RPMI7951 (cell line): Measurements from ENCODE around the gene SIX5. TPM values are rescaled to one million over a fixed set of nuclear protein-coding genes. Genes with fewer than 3 reads are reported as not detected.
"Not testable (repeated sequence)": the region's sequence is repeated elsewhere in the genome, so short reads cannot be mapped to it uniquely, and the experiment has no call there.

Experiments used
- DNase-seq: peaks from one replicate; pipeline ENCODE4 v3.0.0-alpha.2; 2012; ENCODE audit warnings: low read depth
- total RNA-seq: library from RNA; depleted of rRNA; stranded (reverse); fragments of >200 nt; shearing (Covaris generic); gene quantifications from 2 replicates; pipeline ENCODE4 v1.2.3, GENCODE V29; 2014; rRNA removed

The SIX5 gene
- 5.6 and 6.4 TPM in 2 replicates for total RNA-seq

DNA sequence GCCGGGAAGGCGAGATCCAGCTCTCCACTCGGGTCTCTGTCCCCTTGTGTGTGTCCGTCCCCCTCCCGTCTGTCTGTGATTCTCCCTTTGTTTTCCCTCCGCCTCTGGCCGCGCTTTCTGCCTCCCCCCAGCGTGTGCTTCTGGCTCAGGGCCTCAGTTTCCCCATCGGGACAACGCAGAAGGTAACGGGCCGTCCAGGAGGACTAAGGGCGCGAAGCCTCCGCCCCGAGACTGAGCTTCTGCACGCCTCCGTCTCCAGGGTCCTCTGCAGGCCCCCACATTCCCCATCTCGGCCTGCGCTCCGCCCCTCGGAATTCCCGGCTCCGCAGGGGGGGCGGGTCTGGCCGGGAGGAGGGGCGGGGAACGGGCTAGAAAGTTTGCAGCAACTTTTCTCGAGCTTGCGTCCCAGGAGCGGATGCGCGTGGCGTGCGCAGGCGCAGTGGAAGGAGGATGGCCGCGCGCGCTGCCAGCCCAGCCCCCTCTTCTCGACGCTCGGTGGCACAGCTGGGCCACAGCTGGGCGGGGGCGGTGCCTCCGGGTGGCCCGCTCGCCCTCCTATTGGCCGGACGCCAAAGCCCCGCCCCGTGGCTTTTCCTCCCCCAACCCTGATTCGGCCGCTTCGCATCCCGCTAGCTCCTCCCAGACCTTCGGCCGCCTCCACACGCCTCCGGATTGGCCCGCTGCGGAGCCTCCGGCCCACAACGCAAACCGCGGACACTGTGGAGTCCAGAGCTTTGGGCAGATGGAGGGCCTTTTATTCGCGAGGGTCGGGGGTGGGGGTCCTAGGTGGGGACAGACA is at the start of gene SIX5:
TSS of gene SIX5 (minus strand) at position 269 of the 799 bp plus-strand sequence. CDS start 408 bp downstream, outside the sequence.
- DNase-seq = peak; percentile 97

DNA sequence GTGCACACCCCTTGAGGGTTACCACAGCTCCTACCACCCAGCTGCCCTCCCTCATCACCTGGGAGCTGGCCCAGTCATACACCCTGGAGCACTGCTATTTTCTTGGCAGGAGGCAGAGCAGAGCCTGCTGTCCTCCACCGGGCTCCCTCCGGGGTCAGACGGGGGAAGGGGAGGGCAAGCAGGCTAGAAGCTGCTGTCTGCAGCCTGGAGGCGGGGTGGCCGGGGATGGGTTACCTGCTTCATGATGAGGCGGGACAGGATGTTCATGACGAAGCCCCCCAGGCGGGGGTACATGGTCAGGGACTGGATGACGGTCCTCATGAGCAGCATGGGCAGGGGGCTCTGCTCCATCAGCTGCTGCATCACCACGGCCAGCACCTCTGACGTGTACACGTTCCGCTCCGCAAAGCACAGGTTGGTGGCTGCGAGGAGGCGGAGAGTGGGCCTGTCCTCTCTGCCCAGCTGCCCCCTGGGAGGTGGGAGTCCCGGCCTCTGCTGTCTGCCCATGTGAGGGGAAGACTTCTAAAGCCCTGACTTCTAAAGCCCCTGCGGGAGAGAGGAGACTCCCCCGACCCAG is 48.8 kb upstream of the SIX5 start:
- DNase-seq = peak; percentile 48

DNA sequence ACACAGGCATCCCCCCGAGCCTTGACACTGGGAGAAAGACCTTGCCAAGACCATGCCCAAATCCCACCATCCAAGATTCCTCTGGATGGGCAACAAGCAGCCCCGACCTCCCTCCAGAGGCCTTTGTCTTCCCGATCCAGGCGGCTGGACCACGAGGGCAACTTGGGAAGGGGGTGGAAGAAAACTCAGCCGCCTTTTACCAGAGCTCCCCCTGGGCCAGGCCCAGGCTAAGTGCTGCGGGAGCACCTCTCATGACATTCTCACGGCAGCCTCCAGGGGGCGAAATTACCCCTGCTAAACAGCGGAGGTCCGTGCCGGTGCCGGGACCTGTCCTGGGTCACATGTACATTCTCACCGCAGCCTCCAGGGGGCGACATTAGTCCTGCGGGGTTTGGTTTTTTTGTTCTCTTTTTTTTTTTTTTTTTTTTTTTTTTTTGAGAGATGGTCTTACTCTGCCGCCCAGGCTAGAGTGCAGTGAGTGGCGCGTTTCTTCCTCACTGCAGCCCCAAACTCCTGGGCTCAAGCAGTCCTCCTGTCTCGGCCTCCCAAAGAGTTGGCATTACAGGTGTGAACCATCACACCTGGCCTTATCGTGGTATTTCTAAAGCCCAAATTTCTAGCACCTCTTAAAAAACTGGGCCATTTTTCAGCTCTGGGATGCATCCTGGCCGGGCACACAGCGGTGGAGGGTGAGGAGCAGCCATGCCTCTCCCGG is 48.1 kb upstream of the SIX5 start:
- DNase-seq = peak; percentile 84

DNA sequence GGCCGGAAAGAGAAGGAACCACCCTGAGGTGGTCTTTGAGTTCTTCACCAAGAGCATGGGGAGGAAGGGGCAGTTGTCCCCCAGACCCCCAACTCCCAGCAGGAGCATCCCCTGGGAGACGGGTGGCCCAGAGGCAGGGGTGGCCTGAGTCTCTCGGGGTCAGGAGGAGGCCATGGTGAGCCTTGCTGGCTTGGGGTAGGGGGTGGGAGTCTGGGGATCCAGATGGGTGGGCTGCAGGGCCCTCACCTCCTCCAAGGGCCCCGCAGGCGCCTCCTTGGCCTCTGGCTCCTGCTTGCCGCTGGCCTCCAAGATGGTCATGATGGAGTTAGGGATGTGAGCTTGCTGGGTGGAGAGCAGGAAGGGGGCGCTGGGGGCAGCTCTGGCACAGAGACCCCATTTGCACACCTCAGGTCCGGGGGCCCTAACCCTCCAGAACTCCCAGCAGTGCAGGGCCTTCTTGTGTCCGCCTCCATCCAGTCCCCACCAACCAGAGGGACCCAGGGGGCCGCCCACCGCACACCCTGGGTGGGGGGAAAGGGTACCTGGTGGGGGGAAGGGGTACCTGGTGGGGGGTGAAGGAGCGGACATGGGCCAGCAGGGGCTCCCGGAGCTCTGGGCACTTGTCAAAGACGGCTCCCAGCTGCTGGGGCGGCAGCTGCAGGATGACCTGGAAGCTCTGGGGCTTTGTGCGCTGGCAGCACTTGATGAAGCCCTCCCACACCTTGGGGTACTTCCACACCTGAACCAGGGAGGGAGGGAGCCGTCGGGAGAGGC is 47.4 kb upstream of the SIX5 start:
- DNase-seq = no peak

DNA sequence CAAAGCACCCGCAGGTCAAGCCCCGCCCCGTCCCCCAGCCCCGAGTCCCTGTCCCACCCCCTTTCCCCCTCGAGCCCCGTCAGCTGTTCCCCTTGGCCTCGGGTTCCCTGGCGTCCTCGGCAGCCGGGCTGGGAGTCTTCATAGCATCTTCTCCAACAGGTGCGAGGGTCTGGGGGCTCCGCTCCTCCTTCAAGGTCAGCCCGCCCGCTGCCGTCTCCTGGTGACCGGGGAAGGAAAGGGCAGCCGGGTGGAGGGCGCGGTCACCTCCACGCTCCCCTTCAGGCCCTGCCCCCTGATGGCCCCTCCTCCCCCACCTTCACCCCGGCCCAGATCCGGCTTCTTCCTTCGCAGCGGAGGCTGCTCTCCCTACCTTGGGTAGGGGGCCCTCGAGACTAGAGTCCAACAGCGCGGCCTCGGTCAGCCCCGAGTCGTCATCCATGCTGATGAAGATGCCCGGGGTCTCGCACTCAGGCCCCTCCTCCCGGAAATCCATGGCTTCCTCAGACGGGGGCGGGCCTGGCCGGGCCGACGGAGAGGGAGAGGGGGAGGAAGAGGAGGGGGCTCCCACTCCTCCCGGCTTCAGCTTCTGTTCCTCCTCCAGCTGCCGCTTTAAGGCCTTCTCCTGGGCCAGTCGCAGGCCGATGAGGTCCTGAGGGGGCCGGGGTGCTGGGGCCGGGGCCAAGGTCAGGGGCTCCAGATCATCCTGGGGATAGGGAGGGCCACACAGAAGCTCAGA is 46.6 kb upstream of the SIX5 start:
- DNase-seq = no peak

DNA sequence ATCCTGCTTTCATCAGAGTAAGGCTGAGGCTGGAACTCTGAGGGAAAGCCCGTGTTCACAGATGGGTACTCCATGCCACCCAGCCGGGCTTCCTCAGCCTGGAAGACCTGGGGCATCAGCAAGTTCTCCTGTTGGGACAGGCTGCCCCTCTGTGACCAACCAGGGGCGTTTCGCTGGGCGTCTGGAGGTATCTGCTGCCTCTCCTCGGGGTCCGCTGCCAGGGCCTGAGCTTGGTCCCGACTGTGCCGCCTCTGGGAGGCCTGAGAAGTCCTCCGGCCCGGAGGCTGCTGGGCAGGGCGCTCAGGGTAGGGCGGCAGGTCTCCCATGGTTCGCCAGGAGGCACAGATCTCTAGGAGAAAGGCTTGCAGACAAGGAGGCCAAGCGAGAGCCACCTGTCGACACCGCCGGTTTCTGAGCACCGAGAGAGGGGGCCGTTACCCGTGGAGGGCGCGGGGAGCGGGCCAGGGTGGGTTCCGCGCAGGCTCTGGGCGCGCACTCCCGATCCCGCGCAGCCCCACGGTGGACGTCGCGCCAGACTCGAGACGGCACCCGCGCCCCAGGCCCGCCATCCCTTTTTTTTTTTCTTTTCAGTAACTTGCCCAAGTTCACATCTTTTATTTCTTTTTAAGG is 45.9 kb upstream of the SIX5 start, which contains the start of gene RSPH6A:
TSS of gene RSPH6A (minus strand) at position 458 of the 630 bp plus-strand sequence. CDS start at position 326, 132 bp downstream.
- no peak for DNase-seq

DNA sequence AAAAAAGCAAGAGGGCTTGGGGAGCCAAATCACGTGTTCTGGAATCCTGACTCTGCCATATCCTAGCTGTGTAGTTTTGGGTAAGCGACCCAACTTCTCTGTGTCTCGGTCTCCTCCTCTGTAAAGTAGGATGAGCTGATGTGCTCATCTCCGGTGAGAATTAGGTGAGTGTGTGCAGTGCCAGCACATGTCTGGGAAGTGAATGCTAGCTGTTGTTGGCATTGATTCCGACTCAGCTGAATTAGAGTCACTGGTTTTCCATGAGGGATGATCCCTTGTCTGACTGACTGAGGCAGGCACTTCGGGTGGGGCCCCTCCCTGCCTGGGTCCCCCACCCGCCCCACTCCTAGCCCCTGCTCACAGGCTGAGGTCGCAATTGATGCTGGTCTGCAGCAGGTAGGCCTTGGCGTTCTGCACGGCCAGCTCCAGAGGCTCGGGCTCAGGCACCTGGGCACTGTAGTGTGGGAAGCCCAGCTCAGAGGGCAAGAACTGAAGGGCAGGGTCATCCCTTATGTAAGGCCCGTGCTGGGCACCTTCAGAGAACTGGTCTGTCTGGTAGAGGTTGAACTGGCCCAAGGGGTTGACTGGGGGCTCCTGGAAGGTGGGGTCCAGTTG is 45.2 kb upstream of the SIX5 start:
- no peak for DNase-seq

DNA sequence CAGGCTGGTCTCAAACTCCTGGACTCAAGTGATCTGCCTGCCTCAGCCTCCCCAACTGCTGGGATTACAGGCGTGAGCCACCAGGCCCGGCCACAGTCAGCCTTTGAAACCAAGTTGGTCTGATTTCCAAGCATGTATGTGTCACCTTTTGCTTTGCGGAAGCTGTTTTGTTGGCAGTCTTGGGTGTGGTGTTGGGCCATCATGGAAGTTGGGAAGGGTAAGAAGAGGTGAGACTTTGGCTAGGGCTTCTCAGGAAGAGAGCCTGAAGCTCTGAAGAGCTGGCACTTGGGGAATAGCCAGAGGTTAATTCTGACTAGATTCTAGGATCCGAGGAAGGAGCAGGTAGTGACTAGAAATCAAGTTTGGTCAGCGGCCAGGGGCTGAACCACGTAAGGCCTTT is 43.2 kb upstream of the SIX5 start:
- DNase-seq = no peak

DNA sequence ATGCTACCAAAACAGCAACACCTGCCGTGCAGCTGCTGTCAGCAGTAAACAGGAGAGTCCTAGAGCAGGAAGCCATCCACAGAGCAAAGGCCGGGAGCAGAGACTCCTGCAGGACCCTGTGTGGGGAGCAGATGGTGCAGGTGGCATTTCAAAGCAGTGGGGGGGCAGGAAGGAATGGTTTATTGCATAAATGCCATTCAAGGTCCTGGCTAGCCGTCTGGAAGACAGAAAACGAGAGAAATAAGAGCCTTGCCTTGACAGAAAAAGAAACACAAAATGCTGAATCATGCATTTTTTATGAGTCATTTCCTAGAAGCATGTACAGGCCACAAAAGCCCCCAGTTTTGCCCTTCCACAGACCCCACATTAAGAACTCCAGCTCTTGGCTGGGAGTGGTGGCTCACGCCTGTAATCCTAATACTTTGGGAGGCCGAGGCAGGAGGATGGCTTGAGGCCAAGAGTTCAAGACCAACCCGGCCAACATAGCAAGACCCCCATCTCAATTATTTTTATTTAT is 40.6 kb upstream of the SIX5 start:
- DNase-seq = peak; percentile 79

DNA sequence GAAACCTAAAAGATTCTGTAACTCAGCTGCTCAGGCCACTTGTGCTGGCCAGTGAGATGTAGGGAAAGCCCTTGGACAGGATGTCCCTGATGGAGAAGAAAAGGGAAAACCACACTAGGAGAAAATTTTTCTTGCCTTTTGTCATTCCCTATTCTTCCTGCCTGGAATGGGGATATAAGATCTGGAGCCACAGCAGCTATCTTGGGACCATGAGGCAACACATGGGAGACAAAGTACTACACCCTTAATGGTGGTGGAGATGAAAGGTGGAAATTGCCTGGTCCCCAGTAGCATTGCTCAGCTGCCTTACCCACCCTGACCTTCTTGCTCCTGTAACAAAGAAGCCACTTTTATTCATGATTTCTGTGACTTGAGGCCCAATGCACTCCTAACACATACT is 36.7 kb upstream of the SIX5 start:
- no peak for DNase-seq

DNA sequence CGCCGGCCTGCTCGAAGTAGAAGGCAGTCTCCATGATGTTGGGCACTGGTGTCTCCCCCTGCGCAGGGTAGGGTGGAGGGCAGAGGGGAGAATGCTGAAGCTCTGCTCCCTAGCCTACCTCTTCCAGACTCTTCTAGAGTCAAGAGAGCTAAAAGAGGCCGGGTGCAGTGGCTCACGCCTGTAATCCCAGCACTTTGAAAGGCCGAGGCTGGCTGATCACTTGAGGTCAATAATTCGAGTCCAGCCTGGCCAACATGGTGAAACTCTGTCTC is 35.8 kb upstream of the SIX5 start:
- DNase-seq = no peak

DNA sequence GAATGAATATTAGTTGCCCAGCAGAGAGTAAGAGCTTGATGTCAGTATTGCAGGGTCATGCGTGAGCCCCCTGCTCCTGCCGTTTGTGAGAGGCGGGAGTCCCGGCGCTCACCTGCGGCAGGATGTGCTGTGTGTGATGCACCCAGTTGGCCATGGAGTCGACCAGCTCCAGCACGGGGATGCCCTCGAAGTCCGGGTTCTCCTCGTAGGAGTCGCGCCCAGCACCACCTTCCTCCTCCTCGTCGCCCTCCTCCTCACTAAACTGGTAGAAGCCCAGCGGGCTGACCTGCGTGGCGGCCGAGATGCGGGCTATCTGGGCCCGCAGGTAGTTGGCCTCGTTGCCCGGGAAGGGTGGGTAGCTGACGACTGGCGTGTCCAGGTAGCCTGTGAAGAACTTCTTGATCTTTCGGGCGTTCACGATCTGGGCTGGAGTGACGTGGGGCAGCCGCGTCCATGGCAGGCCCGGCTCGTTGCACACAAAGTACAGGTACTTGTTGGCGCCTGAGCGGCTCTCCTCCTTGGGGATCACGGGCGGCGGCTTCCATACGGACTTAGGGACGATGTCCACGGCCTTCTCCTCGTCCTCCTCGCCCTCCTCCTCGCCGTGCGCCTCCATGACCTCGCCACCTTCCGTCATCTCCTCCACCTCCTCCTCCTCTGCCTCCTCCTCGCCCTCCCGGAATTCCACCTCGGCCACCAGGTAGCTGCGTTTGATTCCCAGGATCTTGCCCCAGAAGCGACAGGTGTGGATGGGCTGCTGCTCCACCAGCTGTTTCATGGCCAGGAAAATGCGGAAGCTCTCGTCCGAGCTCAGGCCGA is 35.3 kb upstream of the SIX5 start:
- no peak for DNase-seq

DNA sequence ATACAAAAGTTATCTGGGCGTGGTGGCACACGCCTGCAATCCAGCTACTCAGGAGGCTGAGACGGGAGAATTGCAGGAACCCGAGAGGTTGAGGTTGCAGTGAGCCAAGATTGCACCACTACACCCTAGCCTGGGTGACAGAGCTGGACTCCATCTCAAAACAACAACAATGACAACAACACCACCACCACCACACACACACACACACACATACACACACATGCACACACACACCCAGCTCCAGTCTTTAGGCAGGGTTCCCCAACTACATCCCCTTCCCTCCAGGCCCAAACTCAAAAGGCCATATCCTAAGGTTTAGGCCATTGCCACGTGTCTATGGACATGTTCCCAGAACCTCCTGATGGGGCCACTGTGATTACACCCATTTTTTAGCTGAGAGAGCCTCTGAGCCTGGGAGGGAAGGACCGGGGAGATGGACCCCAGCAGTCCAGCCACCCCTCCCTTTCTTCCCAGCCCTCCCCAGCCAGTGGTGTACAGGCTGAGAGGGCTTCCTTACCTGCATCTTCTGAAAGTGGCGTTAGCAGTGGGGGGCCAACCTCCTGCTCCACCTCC is 32.6 kb upstream of the SIX5 start:
- no peak for DNase-seq

DNA sequence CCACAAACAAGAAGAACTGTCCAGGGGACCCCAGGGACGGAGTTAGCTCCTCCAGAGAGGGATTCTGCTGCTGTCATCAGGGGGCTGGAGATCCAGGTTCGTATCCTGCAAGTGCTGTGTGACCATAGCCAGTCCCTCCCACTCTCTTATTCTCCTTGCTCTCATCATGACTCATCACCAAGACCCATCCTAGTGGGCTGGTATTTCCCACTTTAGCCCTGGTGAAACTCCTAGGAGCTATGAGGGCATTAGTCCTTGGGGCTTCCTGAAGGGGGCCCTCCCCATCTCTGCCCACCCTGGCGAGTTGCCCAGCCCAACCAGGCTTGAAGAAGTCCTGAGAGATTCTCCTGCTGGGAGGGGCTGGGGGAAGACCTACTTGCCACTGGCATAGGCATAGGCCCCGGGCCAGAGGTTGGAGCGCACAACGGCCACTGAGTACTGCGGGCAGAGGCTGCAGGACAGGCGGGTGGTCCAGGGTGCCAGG is 31.1 kb upstream of the SIX5 start:
- DNase-seq = peak; percentile 66

DNA sequence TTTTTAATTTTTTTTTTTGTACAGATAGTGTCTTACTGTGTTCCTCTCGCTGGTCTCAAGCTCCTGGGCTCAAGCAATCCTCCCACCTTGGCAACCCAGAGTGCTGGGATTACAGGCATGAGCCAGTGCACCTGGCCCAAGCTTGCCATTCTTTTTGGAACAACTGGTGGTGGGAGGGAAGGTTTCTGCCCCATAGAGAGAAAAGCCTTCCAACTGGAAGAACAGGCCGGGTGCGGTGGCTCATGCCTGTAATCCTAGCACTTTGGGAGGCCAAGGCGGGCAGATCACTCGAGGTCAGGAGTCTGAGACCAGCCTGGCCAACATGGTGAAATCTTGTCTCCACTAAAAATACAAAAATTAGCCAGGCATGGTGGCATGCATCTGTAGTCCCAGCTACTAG is 30.5 kb upstream of the SIX5 start:
- not testable (repeated sequence) for DNase-seq

DNA sequence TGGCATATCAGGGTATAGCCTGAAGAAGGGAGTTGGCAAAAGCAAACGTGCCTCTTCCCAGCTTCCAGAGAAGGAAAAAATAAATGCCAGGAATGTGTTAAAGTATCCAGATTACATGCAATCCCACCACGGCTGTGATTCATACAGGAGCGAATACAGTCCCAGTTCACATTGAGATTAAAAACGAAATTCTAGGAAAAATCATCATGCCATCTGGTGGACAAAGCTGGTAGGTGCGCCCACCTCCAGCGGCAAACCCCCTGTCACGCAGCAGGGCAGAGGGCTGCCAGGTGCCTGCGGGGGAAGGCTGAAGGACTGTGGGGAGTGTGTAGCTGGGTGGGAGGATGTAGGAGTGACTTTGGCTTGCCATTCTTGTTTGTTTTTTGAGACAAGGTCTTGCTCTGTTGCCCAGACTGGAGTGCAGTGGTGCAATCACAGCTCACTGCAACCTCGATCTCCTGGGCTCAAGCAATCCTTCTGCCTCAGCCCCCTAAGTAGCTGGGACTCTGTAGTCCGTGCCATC is 30.0 kb upstream of the SIX5 start:
- peak; percentile 84 for DNase-seq

DNA sequence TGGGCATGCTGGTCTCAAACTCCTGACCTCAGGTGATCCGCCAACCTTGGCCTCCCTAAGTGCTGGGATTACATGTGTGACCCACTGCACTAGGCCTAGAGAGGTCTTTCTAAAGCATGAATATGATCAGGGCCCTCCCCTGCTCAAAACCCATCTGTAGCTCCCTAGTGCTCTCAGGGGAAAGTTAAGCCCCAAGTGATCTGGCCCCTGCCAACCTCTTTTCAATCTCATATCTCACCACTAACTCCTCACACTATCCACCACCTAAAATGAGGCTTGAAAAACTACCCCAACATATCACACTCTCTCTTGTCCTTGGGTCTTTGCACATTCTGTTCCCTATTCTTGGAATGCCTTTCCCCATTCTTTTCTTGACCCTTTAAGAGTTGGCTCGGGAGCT is 25.6 kb upstream of the SIX5 start:
- DNase-seq = no peak

DNA sequence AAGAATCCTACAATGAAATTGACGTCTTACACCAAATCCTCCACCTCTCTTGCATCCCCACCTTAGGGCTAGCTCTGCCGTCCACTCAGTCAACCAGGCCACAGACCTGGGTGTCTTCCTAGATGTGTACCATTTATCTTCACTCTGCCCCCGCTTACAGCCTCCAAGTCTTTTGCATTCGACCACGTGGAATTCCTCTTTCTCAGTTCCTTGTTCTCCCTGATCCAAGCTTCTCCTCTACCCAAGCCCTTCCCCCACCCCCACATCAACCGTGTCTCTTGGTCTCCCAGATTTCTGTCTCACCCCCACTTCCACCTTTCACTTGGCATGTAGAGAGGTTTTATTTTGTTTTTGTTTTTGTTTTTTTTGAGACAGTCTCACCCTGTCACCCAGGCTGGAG is 24.8 kb upstream of the SIX5 start:
- DNase-seq = no peak

DNA sequence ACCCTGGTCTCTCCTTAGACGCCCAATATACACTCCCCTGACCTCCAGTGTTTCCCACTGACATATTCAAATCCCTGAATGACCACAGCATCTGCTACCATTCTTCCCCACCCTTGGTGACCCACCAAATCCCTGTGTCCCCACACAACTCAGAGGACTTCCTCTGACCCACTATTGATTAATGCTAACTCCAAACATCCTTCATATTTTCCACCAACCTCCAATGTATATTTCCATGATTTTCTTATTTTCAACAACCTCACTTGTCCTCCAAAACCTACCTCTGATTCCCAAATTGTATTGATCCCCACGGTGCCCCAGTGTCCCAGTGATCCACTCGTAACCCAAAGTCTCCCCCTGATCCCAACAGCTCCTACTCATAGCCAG is 24.1 kb upstream of the SIX5 start:
- DNase-seq = no peak
